Measurements from ENCODE around the gene TRABD2B.

Gene TRABD2B

GRCh38 chr1:47712596-47713299 lies 284.4 kb downstream of the TRABD2B start:
- DNase-seq: no peak

- DNase-seq: no peak
These were observed 285.2 kb downstream of the TRABD2B start for GRCh38 chr1:47711848-47712492.

- no peak for DNase-seq
These were observed 285.9 kb downstream of the TRABD2B start for GRCh38 chr1:47711184-47711847.

Measured in EL (cell line).